HepG2 (cell line): ENCODE data around the gene PRR35. TPM values are rescaled to one million over a fixed set of nuclear protein-coding genes. Genes with fewer than 3 reads are reported as not detected.

Experiments
- ATAC-seq: fragments of 200-7000 bp; cut with Tn5 transposase; 3 replicates; pipeline ENCODE4 v1.9.1; 2020; ENCODE audit warnings: mild to moderate bottlenecking, moderate library complexity
- BruUV-seq: library from RNA; stranded (reverse); fragments of 400-500 nt; replicated peaks from 2 replicates; lab custom pipeline; 2021; lab: Mats Ljungman, UMichigan
- CTCF ChIA-PET: fragments of 300-600 bp; formaldehyde crosslinking; extraction: SDS; loops from one replicate; lab custom pipeline; 2021; ENCODE audit warnings: low total read pairs, inconsistent platforms, low intra/inter-chr PET ratio; lab: Yijun Ruan, JAX
- POLR2A ChIA-PET: fragments of 350-600 bp; sonication (Branson Sonifier 250); formaldehyde crosslinking; loops from one replicate; lab custom pipeline; 2020; ENCODE audit warnings: antibody characterized with exemption, inconsistent platforms; lab: Yijun Ruan, JAX
- DNase-seq: peaks from one replicate; pipeline ENCODE4 v3.0.0-alpha.2; 2015; ENCODE audit warnings: low spot score
- FAIRE-seq: peaks from 3 replicates; lab custom pipeline; 2011; peaks lifted over from hg19 to GRCh38; lab: Jason Lieb, UNC
- H2AFZ ChIP-seq: one replicate; pipeline ENCODE4 v1.6.1; 2011; ENCODE audit warnings: low read length, inconsistent platforms
- H3K27ac ChIP-seq: fragments of 300-600 bp; 3 replicates; pipeline ENCODE4 v1.8.0; 2011; ENCODE audit warnings: mixed run types, mild to moderate bottlenecking, mixed read lengths, low read length, inconsistent platforms; ENCODE audit not compliant: insufficient read depth; ENCODE audit errors: extremely low read length
- H3K27me3 ChIP-seq, 2 experiments: fragments of 200-600 bp in 1 of 2; 2 replicates in 1 of 2; 3 replicates in 1 of 2; pipeline versions ENCODE4 v1.6.0 to v1.8.0; 2011; ENCODE audit warnings: low read length in 2 of 2, mild to moderate bottlenecking in 2 of 2, moderate library complexity in 2 of 2, inconsistent platforms in 1 of 2; ENCODE audit not compliant: insufficient read depth in 2 of 2, control insufficient read depth in 1 of 2
- H3K36me3 ChIP-seq, 2 experiments: fragments of 200-600 bp in 1 of 2; replicated peaks in 1 of 2; 2 replicates in 1 of 2; 3 replicates in 1 of 2; pipeline versions ENCODE4 v1.5.1 to v1.8.0; 2011; ENCODE audit warnings: low read length in 2 of 2, inconsistent platforms in 1 of 2; ENCODE audit not compliant: insufficient read depth in 2 of 2, control insufficient read depth in 1 of 2
- H3K4me1 ChIP-seq: 2 replicates; pipeline ENCODE4 v1.5.1; 2012; ENCODE audit warnings: low read length, inconsistent platforms; ENCODE audit not compliant: insufficient read depth
- H3K4me2 ChIP-seq: 2 replicates; pipeline ENCODE4 v1.6.0; 2011; ENCODE audit warnings: low read depth, low read length, inconsistent platforms
- H3K4me3 ChIP-seq, 3 experiments: fragments of 200-600 bp in 1 of 3; sonication (generic), shearing (Covaris generic) in 1 of 3; replicated peaks in 1 of 3; 2 replicates each; pipeline ENCODE4 v1.5.1; 2011 to 2016; ENCODE audit warnings: low read length in 3 of 3, inconsistent platforms in 2 of 3, low read depth in 2 of 3, mild to moderate bottlenecking in 2 of 3, control low read depth in 1 of 3, mixed read lengths in 1 of 3; ENCODE audit not compliant: insufficient read depth in 1 of 3
- H3K79me2 ChIP-seq: one replicate; pipeline ENCODE4 v1.6.1; 2011; ENCODE audit warnings: low read length, inconsistent platforms; ENCODE audit not compliant: insufficient read depth
- H3K9ac ChIP-seq: 2 replicates; pipeline ENCODE4 v1.6.0; 2011; ENCODE audit warnings: mild to moderate bottlenecking, low read depth, low read length, inconsistent platforms; ENCODE audit not compliant: insufficient read depth
- H3K9me3 ChIP-seq: 2 replicates; pipeline ENCODE4 v1.5.1; 2012; ENCODE audit warnings: mild to moderate bottlenecking, low read length
- H4K20me1 ChIP-seq: 2 replicates; pipeline ENCODE4 v1.6.0; 2011; ENCODE audit warnings: inconsistent platforms, mild to moderate bottlenecking, low read length, moderate library complexity; ENCODE audit not compliant: insufficient read depth
- AGO2 ChIP-seq: fragments of 200-400 bp; formaldehyde crosslinking; optimal IDR thresholded peaks from 2 replicates; pipeline ENCODE3; 2017; ENCODE audit warnings: mild to moderate bottlenecking, low read depth, low read length, moderate library complexity
- FIP1L1 ChIP-seq: fragments of 200-400 bp; formaldehyde crosslinking; IDR thresholded peaks from 2 replicates; pipeline ENCODE4 v1.6.1; 2018; ENCODE audit warnings: low read depth, mild to moderate bottlenecking, low read length, moderate library complexity, borderline replicate concordance; ENCODE audit not compliant: insufficient read depth
- STAG1 ChIP-seq: sonication (generic); formaldehyde crosslinking; IDR thresholded peaks from 2 replicates; pipeline ENCODE4 v1.4.0; 2020; ENCODE audit warnings: missing genetic modification reagents
- YEATS4 ChIP-seq: sonication (generic); formaldehyde crosslinking; IDR thresholded peaks from 2 replicates; pipeline ENCODE4 v1.4.0; 2020; ENCODE audit warnings: missing genetic modification reagents, borderline replicate concordance
- ZNF18 ChIP-seq: sonication (generic); formaldehyde crosslinking; IDR thresholded peaks from 2 replicates; pipeline ENCODE4 v1.8.0; 2022; ENCODE audit warnings: mild to moderate bottlenecking, missing genetic modification reagents; ENCODE audit not compliant: insufficient replicate concordance
- ZNF549 ChIP-seq: sonication (generic); formaldehyde crosslinking; IDR thresholded peaks from 2 replicates; pipeline ENCODE4 v1.5.0; 2020; ENCODE audit warnings: missing genetic modification reagents
- ZNF674 ChIP-seq: sonication (generic); formaldehyde crosslinking; IDR thresholded peaks from 2 replicates; pipeline ENCODE4 v1.5.0; 2020; ENCODE audit warnings: low read depth, mild to moderate bottlenecking, missing genetic modification reagents
- ZNF792 ChIP-seq: IDR thresholded peaks from 2 replicates; pipeline ENCODE4 v1.6.1; 2016
- ZSCAN21 ChIP-seq: sonication (generic); formaldehyde crosslinking; IDR thresholded peaks from 2 replicates; pipeline ENCODE4 v1.8.0; 2022; ENCODE audit warnings: mild to moderate bottlenecking, missing genetic modification reagents, moderate library complexity, borderline replicate concordance
- WGBS: methylation state at CpG from one replicate; pipeline ENCODE4 v1.1.6; 2017; ENCODE audit warnings: low lambda C conversion rate; 5-methylcytosine and 5-hydroxymethylcytosine counted together
- in situ Hi-C: cut with HindIII; loops from 2 replicates; pipeline ENCODE4 v1.10.0; 2017; ENCODE audit warnings: low pct_unique_long_range_greater_than_20kb; ENCODE audit not compliant: extremely low pct_ligation_motif_present
- intact Hi-C: fragments of 100-400 bp; cut with micrococcal nuclease; formaldehyde crosslinking; loops from one replicate; pipeline ENCODE4 v1.10.0; 2022; ENCODE audit not compliant: unreplicated experiment
- polyA plus RNA-seq, 8 experiments: library from polyadenylated mRNA; depleted of rRNA in 3 of 8; stranded (reverse) in 7 of 8; unstranded in 1 of 8; fragments of >200 nt; fragmentation: Illumina TruSeq in 4 of 8; extraction: Trizol in 4 of 8; gene quantifications; 2 replicates each; pipeline versions ENCODE4 v1.2.1 to v1.2.3, GENCODE V29; 2011 to 2016; ENCODE audit warnings: low read depth in 4 of 8, missing spikeins in 1 of 8, mixed read lengths in 1 of 8; ENCODE audit not compliant: insufficient read depth in 1 of 8
- total RNA-seq, 5 experiments: library from RNA; depleted of rRNA; stranded (reverse); fragments of >200 nt; fragmentation: Illumina TruSeq; extraction: Trizol; gene quantifications; 2 replicates each; pipeline ENCODE4 v1.2.3, GENCODE V29; 2016; ENCODE audit warnings: low read depth in 1 of 5

Gene PRR35
- total and polyA plus RNA-seq, 2 of the 13 experiments (the other 11 are each of a cell fraction or from before 2014, with no cell fraction given), result 0.07 to 0.16 TPM

GRCh38 chr16:591231-591630 lies 31.0 kb downstream of the PRR35 start:
- H2AFZ ChIP-seq, result no peak overlapping the region
- intact Hi-C loops (no loop called here), in situ Hi-C loops (no loop called here)
- H3K36me3 ChIP-seq, result 0 out of 5 replicates have a peak, but pooled peaks cover 1 to 4% of the 10 kb centered on the region in 2 experiments
- H3K27ac ChIP-seq, result no peak overlapping the region
- peaks cover 14% of the 10 kb centered on the region; the same call in 1 of the 2 replicates for H4K20me1 ChIP-seq
- peak overlapping the region; percentile 90 for H3K4me2 ChIP-seq
- H3K4me1 ChIP-seq, result peaks cover 55% of the 10 kb centered on the region
- H3K4me3 ChIP-seq, result peak overlapping the region in 2 of 3 experiments; percentile 80; a peak in 4 of 6 replicates
- 46% methylated on average over 8 of the region's 8 CpGs for WGBS
- no TSS peak for BruUV-seq
- peak overlapping the region; percentile 82 for H3K9ac ChIP-seq
- ATAC-seq, result no peak
- TF ChIP-seq ZNF674, result no peak
- no peak for TF ChIP-seq ZNF792
- TF ChIP-seq ZSCAN21 (CRISPR knock-in tag), result no peak
- no peak for TF ChIP-seq STAG1 (CRISPR knock-in tag)
- TF ChIP-seq FIP1L1, result no peak
- no peak for TF ChIP-seq ZNF549
- TF ChIP-seq YEATS4 (CRISPR knock-in tag), result no peak
- H3K27me3 ChIP-seq, result no peaks in the 10 kb centered on the region
- H3K9me3 ChIP-seq, result no peaks in the 10 kb centered on the region
- peaks cover 46% of the 10 kb centered on the region for H3K79me2 ChIP-seq
- FAIRE-seq, result no peak
- POLR2A ChIA-PET, result no interaction called here
- CTCF ChIA-PET, result no interaction called here
- DNase-seq, result no peak

GRCh38 chr16:591892-592517 lies 31.8 kb downstream of the PRR35 start:
- Histone ChIP-seq H3K4me1 (peaks cover 47% of the 10 kb centered on the region), H3K36me3 (peaks cover 3 to 7% of the 10 kb centered on the region in 2 experiments; a peak in 1 of 5 replicates), H3K4me3 (no peak overlapping the region), H2AFZ (no peak overlapping the region), H4K20me1 (peaks cover 14% of the 10 kb centered on the region; the same call in 1 of the 2 replicates), H3K27ac (no peak overlapping the region), H3K27me3 (no peaks in the 10 kb centered on the region), H3K79me2 (peaks cover 52% of the 10 kb centered on the region), H3K4me2 (peak overlapping the region; percentile 90; the same call in 1 of the 2 replicates), H3K9ac (no peak overlapping the region), H3K9me3 (no peaks in the 10 kb centered on the region)
- ATAC-seq, result no peak
- whole genome bisulfite sequencing, result 88% methylated on average over 14 of the region's 15 CpGs
- intact Hi-C loops, result no loop called here
- ChIA-PET POLR2A (interaction anchor here (0.5 to 1.3 kb wide), 2 partner anchors 11 to 33 kb away, joined by 3 read pairs; no protein-coding TSS in a partner anchor), CTCF (no interaction called here)
- TF ChIP-seq AGO2 (peak; percentile 8), ZNF18 (CRISPR knock-in tag) (no peak)
- no TSS peak for BruUV-seq
- FAIRE-seq, result no peak
- DNase-seq, result no peak
- in situ Hi-C loops, result no loop called here
